ENCODE measurements around the gene PROM1.

The PROM1 gene

DNA sequence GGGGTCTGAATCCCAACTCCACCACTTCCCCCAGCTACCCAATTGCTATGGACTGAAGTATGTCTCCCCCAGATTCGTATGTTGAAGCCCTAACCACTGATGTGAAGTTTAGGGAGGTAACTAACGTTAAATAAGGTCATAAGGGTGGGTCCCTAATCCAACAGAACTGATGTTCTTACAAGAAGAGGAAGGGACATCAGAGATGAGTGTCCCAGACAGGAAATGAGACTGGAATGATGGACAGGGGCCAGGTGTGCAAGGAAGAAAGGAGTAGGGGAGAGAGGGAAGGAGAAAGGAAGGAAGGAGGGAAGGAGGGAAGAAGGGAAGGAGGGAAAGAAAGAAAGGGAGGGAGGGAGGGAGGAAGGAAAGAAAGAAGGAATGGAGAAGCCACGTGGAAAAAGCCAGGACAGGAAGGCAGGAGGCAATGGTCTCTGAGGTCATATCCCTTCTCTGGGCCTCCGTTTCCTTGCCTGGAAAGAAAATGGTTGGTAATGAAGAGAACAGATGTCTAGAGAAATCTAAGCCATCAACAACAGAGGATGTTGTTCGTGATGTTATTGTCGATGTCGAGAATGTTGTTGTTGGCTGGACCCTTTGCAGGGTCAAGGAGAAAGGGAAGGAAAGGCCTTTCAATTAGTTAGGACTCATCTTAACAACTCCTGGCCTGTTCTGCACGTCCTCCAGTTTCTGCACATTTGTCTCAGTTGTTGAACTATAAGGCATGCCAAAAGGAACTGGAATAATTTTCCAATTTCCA is 61.8 kb downstream of the PROM1 start:
- TF ChIP-seq, protein P1, sequence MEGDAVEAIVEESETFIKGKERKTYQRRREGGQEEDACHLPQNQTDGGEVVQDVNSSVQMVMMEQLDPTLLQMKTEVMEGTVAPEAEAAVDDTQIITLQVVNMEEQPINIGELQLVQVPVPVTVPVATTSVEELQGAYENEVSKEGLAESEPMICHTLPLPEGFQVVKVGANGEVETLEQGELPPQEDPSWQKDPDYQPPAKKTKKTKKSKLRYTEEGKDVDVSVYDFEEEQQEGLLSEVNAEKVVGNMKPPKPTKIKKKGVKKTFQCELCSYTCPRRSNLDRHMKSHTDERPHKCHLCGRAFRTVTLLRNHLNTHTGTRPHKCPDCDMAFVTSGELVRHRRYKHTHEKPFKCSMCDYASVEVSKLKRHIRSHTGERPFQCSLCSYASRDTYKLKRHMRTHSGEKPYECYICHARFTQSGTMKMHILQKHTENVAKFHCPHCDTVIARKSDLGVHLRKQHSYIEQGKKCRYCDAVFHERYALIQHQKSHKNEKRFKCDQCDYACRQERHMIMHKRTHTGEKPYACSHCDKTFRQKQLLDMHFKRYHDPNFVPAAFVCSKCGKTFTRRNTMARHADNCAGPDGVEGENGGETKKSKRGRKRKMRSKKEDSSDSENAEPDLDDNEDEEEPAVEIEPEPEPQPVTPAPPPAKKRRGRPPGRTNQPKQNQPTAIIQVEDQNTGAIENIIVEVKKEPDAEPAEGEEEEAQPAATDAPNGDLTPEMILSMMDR (IDR thresholded peaks at IDR 0.05; ENCODE audit: low read length) = no peak
- no peak for TF ChIP-seq EZH2 (IDR thresholded peaks at IDR 0.05; ENCODE audit: borderline replicate concordance, low read length)
- Histone ChIP-seq H3K9me3 (ENCODE audit: low read length) (no peaks in the 10 kb centered on the region), H3K4me2 (ENCODE audit: low read length) (no peak overlapping the region), H3K4me3 (ENCODE audit: low read depth, low read length, poor library complexity, severe bottlenecking) (no peak overlapping the region), H3K79me2 (ENCODE audit: insufficient read depth, low read length) (no peaks in the 10 kb centered on the region), H3K9ac (ENCODE audit: low read length) (no peak overlapping the region), H3K36me3 (ENCODE audit: insufficient read depth, low read length) (no peaks in the 10 kb centered on the region), H3K27ac (ENCODE audit: low read depth, low read length, poor library complexity, severe bottlenecking) (no peak overlapping the region), H2AFZ (ENCODE audit: low read length) (no peak overlapping the region), H3K27me3 (ENCODE audit: insufficient read depth, low read length) (no peaks in the 10 kb centered on the region), H3K9me2 (ENCODE audit: low read depth, low read length) (no peaks in the 10 kb centered on the region), H3F3A (ENCODE audit: insufficient read depth, low read length) (no peaks in the 10 kb centered on the region), H3K4me1 (ENCODE audit: insufficient read depth, low read length, severe bottlenecking) (no peaks in the 10 kb centered on the region), H4K20me1 (ENCODE audit: insufficient read depth, low read length) (no peaks in the 10 kb centered on the region)

DNA sequence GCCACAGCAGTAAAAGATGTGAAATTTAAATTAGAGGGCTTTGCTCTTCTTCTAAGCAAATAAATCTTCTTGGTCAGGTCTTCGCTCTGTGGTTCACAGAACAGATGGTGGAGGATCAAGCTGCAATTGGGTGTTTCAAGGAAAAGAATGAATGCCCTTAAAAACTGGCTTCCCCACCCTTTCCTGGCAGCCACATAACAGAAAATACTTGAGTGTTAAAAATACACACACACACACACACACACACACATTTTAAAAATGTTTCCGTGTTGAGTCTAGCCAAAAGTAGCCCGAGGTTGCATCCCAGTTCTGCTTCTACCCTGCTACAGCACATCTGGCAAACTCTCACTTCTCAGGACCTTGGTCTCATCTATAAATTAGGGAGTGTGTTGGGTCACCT is 64.2 kb downstream of the PROM1 start:
- H3K4me3 ChIP-seq (ENCODE audit: low read depth, low read length, poor library complexity, severe bottlenecking) = no peak overlapping the region
- H3K9me2 ChIP-seq (ENCODE audit: low read depth, low read length) = no peaks in the 10 kb centered on the region
- no peak overlapping the region for H2AFZ ChIP-seq (ENCODE audit: low read length)
- H3K27ac ChIP-seq (ENCODE audit: low read depth, low read length, poor library complexity, severe bottlenecking) = no peak overlapping the region
- H3K9me3 ChIP-seq (ENCODE audit: low read length) = no peaks in the 10 kb centered on the region
- no peaks in the 10 kb centered on the region for H3K36me3 ChIP-seq (ENCODE audit: insufficient read depth, low read length)
- no peak overlapping the region for H3K4me2 ChIP-seq (ENCODE audit: low read length)
- no peaks in the 10 kb centered on the region for H3K27me3 ChIP-seq (ENCODE audit: insufficient read depth, low read length)
- no peak for TF ChIP-seq EZH2 (IDR thresholded peaks at IDR 0.05; ENCODE audit: borderline replicate concordance, low read length)
- TF ChIP-seq, protein P1 (IDR thresholded peaks at IDR 0.05; ENCODE audit: low read length) = no peak
- no peak overlapping the region for H3K9ac ChIP-seq (ENCODE audit: low read length)
- H3K4me1 ChIP-seq (ENCODE audit: insufficient read depth, low read length, severe bottlenecking) = no peaks in the 10 kb centered on the region
- H3F3A ChIP-seq (ENCODE audit: insufficient read depth, low read length) = no peaks in the 10 kb centered on the region
- no peaks in the 10 kb centered on the region for H3K79me2 ChIP-seq (ENCODE audit: insufficient read depth, low read length)
- no peaks in the 10 kb centered on the region for H4K20me1 ChIP-seq (ENCODE audit: insufficient read depth, low read length)

DNA sequence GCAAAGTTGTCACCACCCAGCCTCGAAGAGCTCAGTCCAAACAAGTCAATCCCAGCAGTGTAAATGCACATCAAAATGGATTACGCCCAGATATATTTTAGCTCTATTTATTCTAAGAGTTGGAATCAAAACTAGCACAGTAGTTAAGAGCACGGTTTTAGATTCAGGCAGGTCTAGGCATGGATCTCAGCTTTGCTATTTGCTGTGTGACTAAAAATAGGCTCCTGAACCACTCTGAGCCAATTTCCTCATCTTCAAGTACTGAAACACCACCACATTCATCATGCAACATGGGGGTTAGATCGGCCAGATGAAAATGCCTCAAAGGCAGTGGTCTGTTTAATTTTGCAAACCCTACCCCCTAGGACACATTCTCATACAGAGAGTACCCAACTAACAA is 65.0 kb downstream of the PROM1 start:
- no peak overlapping the region for H3K4me2 ChIP-seq (ENCODE audit: low read length)
- H3K9ac ChIP-seq (ENCODE audit: low read length) = no peak overlapping the region
- H3K27me3 ChIP-seq (ENCODE audit: insufficient read depth, low read length) = no peaks in the 10 kb centered on the region
- H3K4me3 ChIP-seq (ENCODE audit: low read depth, low read length, poor library complexity, severe bottlenecking) = no peak overlapping the region
- H3K4me1 ChIP-seq (ENCODE audit: insufficient read depth, low read length, severe bottlenecking) = no peaks in the 10 kb centered on the region
- no peaks in the 10 kb centered on the region for H3K79me2 ChIP-seq (ENCODE audit: insufficient read depth, low read length)
- H3F3A ChIP-seq (ENCODE audit: insufficient read depth, low read length) = no peaks in the 10 kb centered on the region
- H4K20me1 ChIP-seq (ENCODE audit: insufficient read depth, low read length) = no peaks in the 10 kb centered on the region
- H3K27ac ChIP-seq (ENCODE audit: low read depth, low read length, poor library complexity, severe bottlenecking) = no peak overlapping the region
- H3K9me2 ChIP-seq (ENCODE audit: low read depth, low read length) = no peaks in the 10 kb centered on the region
- TF ChIP-seq EZH2 (IDR thresholded peaks at IDR 0.05; ENCODE audit: borderline replicate concordance, low read length) = no peak
- TF ChIP-seq, protein P1 (IDR thresholded peaks at IDR 0.05; ENCODE audit: low read length) = no peak
- no peaks in the 10 kb centered on the region for H3K36me3 ChIP-seq (ENCODE audit: insufficient read depth, low read length)
- H3K9me3 ChIP-seq (ENCODE audit: low read length) = no peaks in the 10 kb centered on the region
- no peak overlapping the region for H2AFZ ChIP-seq (ENCODE audit: low read length)

All from OCI-LY1 (cell line).